HEK293 (cell line): ENCODE measurements around the gene TARBP1.

Experiments
- KLF1 ChIP-seq: fragments of 450-650 bp; formaldehyde crosslinking; IDR thresholded peaks from 2 replicates; pipeline ENCODE4 v1.5.1; 2016; ENCODE audit warnings: missing biosample characterization, missing genetic modification characterization
- MEIS1 ChIP-seq: sonication (generic); formaldehyde crosslinking; IDR thresholded peaks from 2 replicates; pipeline ENCODE4 v1.8.1; 2022; ENCODE audit warnings: missing genetic modification reagents, mild to moderate bottlenecking, borderline replicate concordance
- ZBTB17 ChIP-seq: fragments of 450-650 bp; formaldehyde crosslinking; IDR thresholded peaks from 2 replicates; pipeline ENCODE4 v1.5.1; 2016; ENCODE audit warnings: missing biosample characterization, missing genetic modification characterization
- ZNF114 ChIP-seq: fragments of 450-650 bp; formaldehyde crosslinking; IDR thresholded peaks from 2 replicates; pipeline ENCODE4 v1.5.0; 2017; ENCODE audit warnings: missing biosample characterization, missing genetic modification characterization
- ZNF138 ChIP-seq: fragments of 450-650 bp; formaldehyde crosslinking; IDR thresholded peaks from 2 replicates; pipeline ENCODE4 v1.5.1; 2016; ENCODE audit warnings: missing biosample characterization, missing genetic modification characterization, borderline replicate concordance
- ZNF426 ChIP-seq: fragments of 450-650 bp; formaldehyde crosslinking; IDR thresholded peaks from 2 replicates; pipeline ENCODE4 v1.5.1; 2017; ENCODE audit warnings: missing biosample characterization, missing genetic modification characterization, mild to moderate bottlenecking, inconsistent platforms, moderate library complexity
- TF ChIP-seq, protein P1 (sequence below): fragments of 450-650 bp; formaldehyde crosslinking; IDR thresholded peaks from 2 replicates; pipeline ENCODE4 v1.5.0; 2017; ENCODE audit warnings: missing biosample characterization, missing genetic modification characterization, borderline replicate concordance
- TF ChIP-seq, protein P2 (sequence below): fragments of 450-650 bp; formaldehyde crosslinking; IDR thresholded peaks from 2 replicates; pipeline ENCODE4 v1.5.1; 2016; ENCODE audit warnings: missing biosample characterization, missing genetic modification characterization
- TF ChIP-seq, protein P3 (sequence below): fragments of 450-650 bp; formaldehyde crosslinking; IDR thresholded peaks from 2 replicates; pipeline ENCODE4 v1.5.1; 2016; ENCODE audit warnings: missing biosample characterization, missing genetic modification characterization
- TF ChIP-seq, protein P4 (sequence below): fragments of 450-650 bp; formaldehyde crosslinking; IDR thresholded peaks from 2 replicates; pipeline ENCODE4 v1.5.1; 2016; ENCODE audit warnings: missing biosample characterization, missing genetic modification characterization
- TF ChIP-seq, protein P5 (sequence below): fragments of 450-650 bp; formaldehyde crosslinking; IDR thresholded peaks from 2 replicates; pipeline ENCODE4 v1.5.1; 2016; ENCODE audit warnings: missing biosample characterization, missing genetic modification characterization
- TF ChIP-seq, protein P6 (sequence below): fragments of 450-650 bp; formaldehyde crosslinking; IDR thresholded peaks from 2 replicates; pipeline ENCODE4 v1.5.1; 2016; ENCODE audit warnings: missing biosample characterization, missing genetic modification characterization, low read depth
- TF ChIP-seq, protein P7 (sequence below): fragments of 450-650 bp; formaldehyde crosslinking; IDR thresholded peaks from 2 replicates; pipeline ENCODE4 v1.5.1; 2016; ENCODE audit warnings: missing biosample characterization, missing genetic modification characterization

DNA sequence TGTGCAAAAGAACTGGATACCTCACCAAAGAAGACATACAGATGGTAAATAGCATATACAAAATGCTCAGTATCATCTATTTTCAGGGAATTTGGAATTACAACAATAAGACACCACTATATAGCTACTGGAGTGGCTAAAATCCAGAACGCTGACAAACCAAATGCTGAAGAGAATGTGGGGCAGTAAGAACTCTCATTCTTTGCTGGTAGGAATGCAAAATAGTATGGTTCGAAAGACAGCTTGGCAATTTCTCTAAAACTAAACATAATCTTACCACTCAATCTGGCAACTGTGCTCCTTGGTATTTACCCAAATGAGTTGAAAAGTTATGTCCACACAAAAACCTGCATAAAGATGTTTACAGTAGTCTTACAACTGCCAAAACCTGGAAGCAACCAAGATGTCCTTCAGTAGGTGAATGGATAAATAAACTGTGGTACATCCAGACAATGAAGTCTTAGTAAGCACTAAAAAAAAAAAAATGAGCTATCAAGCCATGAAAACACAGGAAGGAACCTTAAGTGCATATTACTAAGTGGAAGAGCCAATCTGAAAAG lies 26.5 kb downstream of the TARBP1 start:
- TF ChIP-seq, protein P1, sequence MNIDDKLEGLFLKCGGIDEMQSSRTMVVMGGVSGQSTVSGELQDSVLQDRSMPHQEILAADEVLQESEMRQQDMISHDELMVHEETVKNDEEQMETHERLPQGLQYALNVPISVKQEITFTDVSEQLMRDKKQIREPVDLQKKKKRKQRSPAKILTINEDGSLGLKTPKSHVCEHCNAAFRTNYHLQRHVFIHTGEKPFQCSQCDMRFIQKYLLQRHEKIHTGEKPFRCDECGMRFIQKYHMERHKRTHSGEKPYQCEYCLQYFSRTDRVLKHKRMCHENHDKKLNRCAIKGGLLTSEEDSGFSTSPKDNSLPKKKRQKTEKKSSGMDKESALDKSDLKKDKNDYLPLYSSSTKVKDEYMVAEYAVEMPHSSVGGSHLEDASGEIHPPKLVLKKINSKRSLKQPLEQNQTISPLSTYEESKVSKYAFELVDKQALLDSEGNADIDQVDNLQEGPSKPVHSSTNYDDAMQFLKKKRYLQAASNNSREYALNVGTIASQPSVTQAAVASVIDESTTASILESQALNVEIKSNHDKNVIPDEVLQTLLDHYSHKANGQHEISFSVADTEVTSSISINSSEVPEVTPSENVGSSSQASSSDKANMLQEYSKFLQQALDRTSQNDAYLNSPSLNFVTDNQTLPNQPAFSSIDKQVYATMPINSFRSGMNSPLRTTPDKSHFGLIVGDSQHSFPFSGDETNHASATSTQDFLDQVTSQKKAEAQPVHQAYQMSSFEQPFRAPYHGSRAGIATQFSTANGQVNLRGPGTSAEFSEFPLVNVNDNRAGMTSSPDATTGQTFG (tag by site-specific recombination) = no peak
- no peak for TF ChIP-seq ZNF426 (tag by site-specific recombination)
- TF ChIP-seq, protein P2, sequence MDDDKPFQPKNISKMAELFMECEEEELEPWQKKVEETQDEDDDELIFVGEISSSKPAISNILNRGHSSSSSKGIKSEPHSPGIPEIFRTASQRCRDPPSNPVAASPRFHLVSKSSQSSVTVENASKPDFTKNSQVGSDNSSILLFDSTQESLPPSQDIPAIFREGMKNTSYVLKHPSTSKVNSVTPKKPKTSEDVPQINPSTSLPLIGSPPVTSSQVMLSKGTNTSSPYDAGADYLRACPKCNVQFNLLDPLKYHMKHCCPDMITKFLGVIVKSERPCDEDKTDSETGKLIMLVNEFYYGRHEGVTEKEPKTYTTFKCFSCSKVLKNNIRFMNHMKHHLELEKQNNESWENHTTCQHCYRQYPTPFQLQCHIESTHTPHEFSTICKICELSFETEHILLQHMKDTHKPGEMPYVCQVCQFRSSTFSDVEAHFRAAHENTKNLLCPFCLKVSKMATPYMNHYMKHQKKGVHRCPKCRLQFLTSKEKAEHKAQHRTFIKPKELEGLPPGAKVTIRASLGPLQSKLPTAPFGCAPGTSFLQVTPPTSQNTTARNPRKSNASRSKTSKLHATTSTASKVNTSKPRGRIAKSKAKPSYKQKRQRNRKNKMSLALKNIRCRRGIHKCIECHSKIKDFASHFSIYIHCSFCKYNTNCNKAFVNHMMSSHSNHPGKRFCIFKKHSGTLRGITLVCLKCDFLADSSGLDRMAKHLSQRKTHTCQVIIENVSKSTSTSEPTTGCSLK (tag by site-specific recombination) = no peak
- no peak for TF ChIP-seq KLF1 (tag by site-specific recombination)
- TF ChIP-seq ZBTB17 (tag by site-specific recombination) = no peak
- TF ChIP-seq, protein P3, sequence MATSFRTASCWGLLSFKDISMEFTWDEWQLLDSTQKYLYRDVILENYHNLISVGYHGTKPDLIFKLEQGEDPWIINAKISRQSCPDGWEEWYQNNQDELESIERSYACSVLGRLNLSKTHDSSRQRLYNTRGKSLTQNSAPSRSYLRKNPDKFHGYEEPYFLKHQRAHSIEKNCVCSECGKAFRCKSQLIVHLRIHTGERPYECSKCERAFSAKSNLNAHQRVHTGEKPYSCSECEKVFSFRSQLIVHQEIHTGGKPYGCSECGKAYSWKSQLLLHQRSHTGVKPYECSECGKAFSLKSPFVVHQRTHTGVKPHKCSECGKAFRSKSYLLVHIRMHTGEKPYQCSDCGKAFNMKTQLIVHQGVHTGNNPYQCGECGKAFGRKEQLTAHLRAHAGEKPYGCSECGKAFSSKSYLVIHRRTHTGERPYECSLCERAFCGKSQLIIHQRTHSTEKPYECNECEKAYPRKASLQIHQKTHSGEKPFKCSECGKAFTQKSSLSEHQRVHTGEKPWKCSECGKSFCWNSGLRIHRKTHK = no peak
- TF ChIP-seq ZNF138 (tag by site-specific recombination) = no peak
- no peak for TF ChIP-seq MEIS1 (CRISPR knock-in tag)
- TF ChIP-seq, protein P4, sequence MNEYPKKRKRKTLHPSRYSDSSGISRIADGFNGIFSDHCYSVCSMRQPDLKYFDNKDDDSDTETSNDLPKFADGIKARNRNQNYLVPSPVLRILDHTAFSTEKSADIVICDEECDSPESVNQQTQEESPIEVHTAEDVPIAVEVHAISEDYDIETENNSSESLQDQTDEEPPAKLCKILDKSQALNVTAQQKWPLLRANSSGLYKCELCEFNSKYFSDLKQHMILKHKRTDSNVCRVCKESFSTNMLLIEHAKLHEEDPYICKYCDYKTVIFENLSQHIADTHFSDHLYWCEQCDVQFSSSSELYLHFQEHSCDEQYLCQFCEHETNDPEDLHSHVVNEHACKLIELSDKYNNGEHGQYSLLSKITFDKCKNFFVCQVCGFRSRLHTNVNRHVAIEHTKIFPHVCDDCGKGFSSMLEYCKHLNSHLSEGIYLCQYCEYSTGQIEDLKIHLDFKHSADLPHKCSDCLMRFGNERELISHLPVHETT (tag by site-specific recombination) = no peak
- TF ChIP-seq, protein P5, sequence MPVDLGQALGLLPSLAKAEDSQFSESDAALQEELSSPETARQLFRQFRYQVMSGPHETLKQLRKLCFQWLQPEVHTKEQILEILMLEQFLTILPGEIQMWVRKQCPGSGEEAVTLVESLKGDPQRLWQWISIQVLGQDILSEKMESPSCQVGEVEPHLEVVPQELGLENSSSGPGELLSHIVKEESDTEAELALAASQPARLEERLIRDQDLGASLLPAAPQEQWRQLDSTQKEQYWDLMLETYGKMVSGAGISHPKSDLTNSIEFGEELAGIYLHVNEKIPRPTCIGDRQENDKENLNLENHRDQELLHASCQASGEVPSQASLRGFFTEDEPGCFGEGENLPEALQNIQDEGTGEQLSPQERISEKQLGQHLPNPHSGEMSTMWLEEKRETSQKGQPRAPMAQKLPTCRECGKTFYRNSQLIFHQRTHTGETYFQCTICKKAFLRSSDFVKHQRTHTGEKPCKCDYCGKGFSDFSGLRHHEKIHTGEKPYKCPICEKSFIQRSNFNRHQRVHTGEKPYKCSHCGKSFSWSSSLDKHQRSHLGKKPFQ (tag by site-specific recombination) = no peak
- TF ChIP-seq, protein P6, sequence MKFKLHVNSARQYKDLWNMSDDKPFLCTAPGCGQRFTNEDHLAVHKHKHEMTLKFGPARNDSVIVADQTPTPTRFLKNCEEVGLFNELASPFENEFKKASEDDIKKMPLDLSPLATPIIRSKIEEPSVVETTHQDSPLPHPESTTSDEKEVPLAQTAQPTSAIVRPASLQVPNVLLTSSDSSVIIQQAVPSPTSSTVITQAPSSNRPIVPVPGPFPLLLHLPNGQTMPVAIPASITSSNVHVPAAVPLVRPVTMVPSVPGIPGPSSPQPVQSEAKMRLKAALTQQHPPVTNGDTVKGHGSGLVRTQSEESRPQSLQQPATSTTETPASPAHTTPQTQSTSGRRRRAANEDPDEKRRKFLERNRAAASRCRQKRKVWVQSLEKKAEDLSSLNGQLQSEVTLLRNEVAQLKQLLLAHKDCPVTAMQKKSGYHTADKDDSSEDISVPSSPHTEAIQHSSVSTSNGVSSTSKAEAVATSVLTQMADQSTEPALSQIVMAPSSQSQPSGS (tag by site-specific recombination) = no peak
- no peak for TF ChIP-seq ZNF114
- TF ChIP-seq, protein P7, sequence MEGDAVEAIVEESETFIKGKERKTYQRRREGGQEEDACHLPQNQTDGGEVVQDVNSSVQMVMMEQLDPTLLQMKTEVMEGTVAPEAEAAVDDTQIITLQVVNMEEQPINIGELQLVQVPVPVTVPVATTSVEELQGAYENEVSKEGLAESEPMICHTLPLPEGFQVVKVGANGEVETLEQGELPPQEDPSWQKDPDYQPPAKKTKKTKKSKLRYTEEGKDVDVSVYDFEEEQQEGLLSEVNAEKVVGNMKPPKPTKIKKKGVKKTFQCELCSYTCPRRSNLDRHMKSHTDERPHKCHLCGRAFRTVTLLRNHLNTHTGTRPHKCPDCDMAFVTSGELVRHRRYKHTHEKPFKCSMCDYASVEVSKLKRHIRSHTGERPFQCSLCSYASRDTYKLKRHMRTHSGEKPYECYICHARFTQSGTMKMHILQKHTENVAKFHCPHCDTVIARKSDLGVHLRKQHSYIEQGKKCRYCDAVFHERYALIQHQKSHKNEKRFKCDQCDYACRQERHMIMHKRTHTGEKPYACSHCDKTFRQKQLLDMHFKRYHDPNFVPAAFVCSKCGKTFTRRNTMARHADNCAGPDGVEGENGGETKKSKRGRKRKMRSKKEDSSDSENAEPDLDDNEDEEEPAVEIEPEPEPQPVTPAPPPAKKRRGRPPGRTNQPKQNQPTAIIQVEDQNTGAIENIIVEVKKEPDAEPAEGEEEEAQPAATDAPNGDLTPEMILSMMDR (tag by site-specific recombination) = no peak
